Measurements from ENCODE around the gene ANO9.
"Not testable (repeated sequence)": the region's sequence is repeated elsewhere in the genome, so short reads cannot be mapped to it uniquely, and the experiment has no call there.

The ANO9 gene

GRCh38 chr11:413120-414081 lies 28.4 kb downstream of the ANO9 start:
- Histone ChIP-seq H3K36me3 (ENCODE audit: insufficient read depth, low read length) (no peaks in the 10 kb centered on the region), H3K79me2 (ENCODE audit: insufficient read depth, low read length) (no peaks in the 10 kb centered on the region), H3F3A (ENCODE audit: insufficient read depth, low read length) (no peaks in the 10 kb centered on the region), H3K9me3 (ENCODE audit: low read length) (no peaks in the 10 kb centered on the region), H3K27ac (ENCODE audit: low read depth, low read length, poor library complexity, severe bottlenecking) (no peak overlapping the region), H3K27me3 (ENCODE audit: insufficient read depth, low read length) (no peaks in the 10 kb centered on the region; the same call in 1 of the 2 replicates), H4K20me1 (ENCODE audit: insufficient read depth, low read length) (no peaks in the 10 kb centered on the region), H3K9me2 (ENCODE audit: low read depth, low read length) (no peaks in the 10 kb centered on the region), H3K4me1 (ENCODE audit: insufficient read depth, low read length, severe bottlenecking) (no peaks in the 10 kb centered on the region), H2AFZ (ENCODE audit: low read length) (no peak overlapping the region), H3K4me2 (ENCODE audit: low read length) (no peak overlapping the region), H3K9ac (ENCODE audit: low read length) (no peak overlapping the region), H3K4me3 (ENCODE audit: low read depth, low read length, poor library complexity, severe bottlenecking) (no peak overlapping the region)
- TF ChIP-seq EZH2 (IDR thresholded peaks at IDR 0.05; ENCODE audit: borderline replicate concordance, low read length) (no peak), CTCF (IDR thresholded peaks at IDR 0.05; ENCODE audit: low read length) (no peak)

- no peak for TF ChIP-seq EZH2 (IDR thresholded peaks at IDR 0.05; ENCODE audit: borderline replicate concordance, low read length)
- TF ChIP-seq CTCF (IDR thresholded peaks at IDR 0.05; ENCODE audit: low read length) = no peak
- no peaks in the 10 kb centered on the region for H3K9me3 ChIP-seq (ENCODE audit: low read length)
- no peaks in the 10 kb centered on the region; the same call in 1 of the 2 replicates for H3K27me3 ChIP-seq (ENCODE audit: insufficient read depth, low read length)
- no peaks in the 10 kb centered on the region for H3K9me2 ChIP-seq (ENCODE audit: low read depth, low read length)
- H3K4me1 ChIP-seq (ENCODE audit: insufficient read depth, low read length, severe bottlenecking) = no peaks in the 10 kb centered on the region
- no peak overlapping the region for H3K9ac ChIP-seq (ENCODE audit: low read length)
- H3F3A ChIP-seq (ENCODE audit: insufficient read depth, low read length) = no peaks in the 10 kb centered on the region
- H3K4me3 ChIP-seq (ENCODE audit: low read depth, low read length, poor library complexity, severe bottlenecking) = no peak overlapping the region
- no peaks in the 10 kb centered on the region for H3K36me3 ChIP-seq (ENCODE audit: insufficient read depth, low read length)
- no peak overlapping the region for H3K4me2 ChIP-seq (ENCODE audit: low read length)
- no peak overlapping the region for H3K27ac ChIP-seq (ENCODE audit: low read depth, low read length, poor library complexity, severe bottlenecking)
- H4K20me1 ChIP-seq (ENCODE audit: insufficient read depth, low read length) = no peaks in the 10 kb centered on the region
- H2AFZ ChIP-seq (ENCODE audit: low read length) = no peak overlapping the region
- no peaks in the 10 kb centered on the region for H3K79me2 ChIP-seq (ENCODE audit: insufficient read depth, low read length)
These were observed 29.1 kb downstream of the ANO9 start for GRCh38 chr11:412641-413119.

- not testable (repeated sequence) for H3K36me3 ChIP-seq (ENCODE audit: insufficient read depth, low read length); H3K4me3 ChIP-seq (ENCODE audit: low read depth, low read length, poor library complexity, severe bottlenecking); H3K4me2 ChIP-seq (ENCODE audit: low read length); H3K4me1 ChIP-seq (ENCODE audit: insufficient read depth, low read length, severe bottlenecking); H3K9me2 ChIP-seq (ENCODE audit: low read depth, low read length); H3F3A ChIP-seq (ENCODE audit: insufficient read depth, low read length); H3K27ac ChIP-seq (ENCODE audit: low read depth, low read length, poor library complexity, severe bottlenecking); H4K20me1 ChIP-seq (ENCODE audit: insufficient read depth, low read length); H3K79me2 ChIP-seq (ENCODE audit: insufficient read depth, low read length); H2AFZ ChIP-seq (ENCODE audit: low read length); H3K9ac ChIP-seq (ENCODE audit: low read length); H3K9me3 ChIP-seq (ENCODE audit: low read length); H3K27me3 ChIP-seq (ENCODE audit: insufficient read depth, low read length)
These were observed 30.3 kb downstream of the ANO9 start for GRCh38 chr11:411520-411919.

- H3K4me3 ChIP-seq (ENCODE audit: low read depth, low read length, poor library complexity, severe bottlenecking); H3K36me3 ChIP-seq (ENCODE audit: insufficient read depth, low read length); H3K79me2 ChIP-seq (ENCODE audit: insufficient read depth, low read length); H3F3A ChIP-seq (ENCODE audit: insufficient read depth, low read length); H3K27ac ChIP-seq (ENCODE audit: low read depth, low read length, poor library complexity, severe bottlenecking); H3K9me2 ChIP-seq (ENCODE audit: low read depth, low read length); H3K4me2 ChIP-seq (ENCODE audit: low read length); H3K9ac ChIP-seq (ENCODE audit: low read length); H3K27me3 ChIP-seq (ENCODE audit: insufficient read depth, low read length); H4K20me1 ChIP-seq (ENCODE audit: insufficient read depth, low read length); H2AFZ ChIP-seq (ENCODE audit: low read length); H3K9me3 ChIP-seq (ENCODE audit: low read length): not testable (repeated sequence)
- peaks cover 11% of the 10 kb centered on the region for H3K4me1 ChIP-seq (ENCODE audit: insufficient read depth, low read length, severe bottlenecking)
These were observed 31.1 kb downstream of the ANO9 start for GRCh38 chr11:410711-411110.

Data from OCI-LY1 (cell line).